Inferior parietal cortex (tissue), 1 donor: ENCODE results near the gene ADM2.
A peak's percentile ranks its signal among the peaks of the same experiment; 100 is the strongest.
"Not testable (repeated sequence)": the region's sequence is repeated elsewhere in the genome, so short reads cannot be mapped to it uniquely, and the experiment has no call there.

Source experiments
- DNase-seq: peaks from one replicate; pipeline ENCODE4 v3.0.0-alpha.2; 2016; ENCODE audit errors: extremely low spot score

ADM2 gene

DNA sequence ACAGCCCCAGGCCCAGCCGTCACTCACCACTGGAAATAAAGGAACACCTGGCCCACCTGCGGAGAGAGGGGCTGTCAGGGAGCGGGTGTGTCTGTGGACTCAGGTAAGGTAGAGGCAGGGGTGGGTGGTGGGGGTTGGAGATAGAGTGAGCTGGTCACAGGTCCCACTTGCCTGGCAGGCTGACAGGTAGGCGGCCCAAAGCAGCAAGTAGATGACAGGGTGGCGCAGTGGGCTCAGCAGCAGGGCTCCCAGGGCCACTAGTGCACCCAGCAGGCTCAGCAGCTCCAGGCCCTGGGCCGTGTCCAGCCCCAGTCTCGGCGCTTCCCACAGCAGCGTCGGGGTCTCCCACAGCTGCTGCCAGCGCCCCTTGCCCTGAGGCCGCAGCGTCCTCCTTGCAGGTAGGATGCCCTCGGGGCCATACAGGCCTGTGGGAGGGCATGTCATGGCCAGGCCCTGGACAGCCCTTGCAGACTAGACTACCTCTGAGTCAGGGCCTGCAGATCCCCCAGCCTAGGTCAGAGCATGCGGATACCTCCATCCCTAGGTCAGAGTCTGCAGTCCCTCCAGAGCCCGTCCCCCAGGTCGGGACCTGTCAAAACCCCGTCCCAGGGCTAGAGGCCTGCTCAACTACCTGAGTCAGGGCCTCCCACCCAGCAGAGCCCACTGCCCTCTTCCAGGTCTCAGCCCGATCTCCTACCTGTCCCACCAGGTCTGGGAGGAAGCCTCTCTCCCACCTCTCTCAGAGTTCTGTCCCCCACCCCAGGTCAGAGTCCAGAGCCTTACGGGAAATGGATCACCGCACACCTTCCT lies 25.5 kb downstream of the ADM2 start:
- DNase-seq: no peak

DNA sequence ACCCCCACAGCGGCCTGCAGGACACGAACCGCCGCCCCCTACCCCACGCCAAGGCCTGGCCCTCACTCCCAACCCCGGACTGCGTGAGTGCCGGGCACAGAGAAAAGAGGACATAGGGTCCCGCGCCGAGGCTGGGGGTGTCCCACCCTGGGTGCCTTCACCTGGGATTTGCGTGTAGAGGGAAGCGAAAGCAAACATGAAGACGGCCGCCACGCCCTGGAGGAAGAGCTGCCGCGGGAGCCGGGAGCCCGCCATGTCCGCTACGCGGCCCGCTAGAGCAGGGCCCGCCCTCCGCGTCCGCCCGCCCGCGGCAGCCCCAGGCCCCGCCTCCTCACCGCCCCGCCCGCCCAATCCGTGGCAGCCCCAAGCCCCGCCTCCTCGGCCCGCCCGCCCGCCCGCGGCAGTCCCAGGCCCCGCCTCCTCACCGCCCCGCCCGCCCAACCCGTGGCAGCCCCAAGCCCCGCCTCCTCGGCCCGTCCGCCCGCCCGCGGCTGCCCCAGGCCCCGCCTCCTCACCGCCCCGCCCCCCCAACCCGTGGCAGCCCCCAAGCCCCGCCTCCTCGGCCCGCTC lies 26.2 kb downstream of the ADM2 start, which contains the start of gene LMF2:
Gene LMF2 (minus strand): TSS at position 282 of the 570 bp plus-strand sequence. CDS start 27 bp downstream, at position 255.
- peak; percentile 68 for DNase-seq

DNA sequence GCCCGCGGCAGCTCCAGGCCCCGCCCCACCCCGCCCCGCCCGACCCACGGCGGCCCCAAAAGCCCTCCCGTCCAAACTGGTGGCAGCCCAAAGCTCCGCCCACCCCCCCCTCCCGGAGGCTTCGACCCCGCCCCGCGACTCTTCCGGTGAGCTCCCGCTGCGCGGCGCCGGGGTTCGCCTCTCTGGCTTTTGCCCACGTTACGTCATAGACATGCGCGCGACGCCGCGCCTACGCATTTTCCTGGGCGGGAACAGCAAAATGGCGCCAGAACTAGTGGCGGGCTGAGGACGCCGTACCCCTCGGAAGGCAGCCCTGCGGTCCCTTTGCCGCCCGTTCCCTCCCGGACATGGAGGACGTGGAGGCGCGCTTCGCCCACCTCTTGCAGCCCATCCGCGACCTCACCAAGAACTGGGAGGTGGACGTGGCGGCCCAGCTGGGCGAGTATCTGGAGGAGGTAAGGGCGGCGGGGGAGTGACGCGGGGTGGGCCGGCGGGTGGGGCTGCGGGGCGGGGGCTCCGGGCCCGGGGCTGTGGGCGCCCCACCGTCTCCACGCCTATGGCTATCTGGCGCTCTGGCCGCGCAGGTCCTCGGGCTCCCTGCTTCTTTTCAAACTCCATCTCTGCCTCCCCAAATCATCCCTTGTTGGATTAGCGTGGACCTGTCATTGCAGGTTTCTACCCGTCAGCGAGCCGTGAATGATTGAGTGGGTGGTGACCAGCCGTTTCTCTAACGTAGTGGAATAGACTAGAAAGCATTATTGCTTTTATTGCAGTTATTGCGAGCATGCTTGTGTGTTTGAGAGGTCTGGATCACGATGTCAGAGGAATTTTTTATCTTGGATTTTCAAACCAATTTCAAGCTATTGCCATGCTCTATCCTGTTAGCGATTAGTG lies 26.9 kb downstream of the ADM2 start, which contains the start of gene NCAPH2:
Gene NCAPH2 (plus strand): TSS at position 234 of the 894 bp plus-strand sequence. CDS start 114 bp downstream, at position 348.
- peak; percentile 98 for DNase-seq

DNA sequence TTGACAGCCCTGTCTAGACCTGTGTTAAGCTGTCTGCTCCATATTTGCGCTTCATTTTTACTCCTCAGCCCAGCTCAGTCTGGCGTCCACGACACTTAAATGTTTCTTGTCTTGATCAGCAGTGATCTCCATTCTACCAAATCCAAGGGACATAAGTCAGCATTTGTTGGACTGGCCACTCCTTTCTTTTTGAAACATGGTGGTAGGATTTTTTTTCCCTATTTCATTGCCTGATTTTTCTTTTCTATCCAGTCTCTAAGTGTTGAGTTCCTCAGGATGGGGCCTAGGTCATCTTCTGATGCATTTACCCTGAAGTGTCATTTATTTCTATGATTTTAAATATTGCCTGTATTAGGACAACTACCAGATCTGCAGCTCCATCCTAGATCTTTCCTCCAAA lies 27.6 kb downstream of the ADM2 start:
- DNase-seq: no peak

DNA sequence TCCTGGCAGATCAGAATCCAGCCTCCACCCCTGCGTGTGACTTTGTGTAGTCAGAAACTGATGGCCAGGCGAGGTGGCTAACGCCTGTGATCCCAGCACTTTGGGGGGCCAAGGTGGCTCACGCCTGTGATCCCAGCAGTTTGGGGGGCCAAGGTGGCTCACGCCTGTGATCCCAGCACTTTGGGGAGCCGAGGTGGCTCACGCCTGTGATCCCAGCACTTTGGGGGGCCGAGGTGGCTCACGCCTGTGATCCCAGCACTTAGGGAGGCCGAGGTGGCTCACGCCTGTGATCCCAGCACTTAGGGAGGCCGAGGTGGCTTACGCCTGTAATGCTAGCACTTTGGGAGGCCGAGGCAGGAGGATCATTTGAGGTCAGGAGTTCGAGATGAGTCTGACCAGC lies 31.8 kb downstream of the ADM2 start:
- DNase-seq: no peak

DNA sequence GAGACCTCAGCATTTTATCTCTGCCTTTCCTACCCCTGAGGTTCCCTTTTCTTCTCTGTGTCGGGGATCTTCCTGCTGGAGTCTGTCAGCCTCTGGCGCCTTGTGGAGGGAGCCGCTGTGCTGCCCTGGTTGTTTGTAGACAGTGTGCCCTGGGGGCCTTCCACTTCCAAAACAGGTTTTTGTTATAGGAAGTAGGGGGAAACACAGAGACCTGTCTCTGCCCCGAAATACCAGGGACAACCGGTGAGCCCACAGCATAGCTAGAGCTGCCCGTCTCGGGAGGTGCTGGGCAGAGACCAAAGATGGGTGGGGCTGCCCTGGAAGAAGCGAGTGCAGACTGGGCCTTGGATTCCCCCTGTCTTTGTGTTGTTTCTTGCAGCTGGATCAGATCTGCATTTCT lies 34.7 kb downstream of the ADM2 start:
- DNase-seq: no peak

DNA sequence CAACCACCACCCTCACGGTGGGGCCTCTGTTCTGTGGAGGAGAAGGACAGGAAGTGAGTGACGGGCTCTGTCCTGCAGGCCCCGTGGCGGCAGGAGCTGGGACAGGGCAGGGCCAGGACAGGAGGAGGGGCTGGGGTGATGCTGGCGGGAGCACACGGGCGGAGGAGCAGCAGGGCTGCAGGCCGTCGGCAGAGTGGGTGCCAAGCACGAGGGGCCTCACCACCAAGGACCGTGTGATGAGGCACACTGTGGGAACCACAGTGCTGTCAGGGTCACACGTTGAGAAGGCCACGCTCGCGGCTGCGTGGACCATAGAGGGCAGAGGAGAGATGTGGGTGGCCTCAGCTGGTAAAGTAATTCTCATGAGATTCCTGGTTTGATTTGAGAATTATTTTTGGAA lies 35.5 kb downstream of the ADM2 start:
- no peak for DNase-seq

DNA sequence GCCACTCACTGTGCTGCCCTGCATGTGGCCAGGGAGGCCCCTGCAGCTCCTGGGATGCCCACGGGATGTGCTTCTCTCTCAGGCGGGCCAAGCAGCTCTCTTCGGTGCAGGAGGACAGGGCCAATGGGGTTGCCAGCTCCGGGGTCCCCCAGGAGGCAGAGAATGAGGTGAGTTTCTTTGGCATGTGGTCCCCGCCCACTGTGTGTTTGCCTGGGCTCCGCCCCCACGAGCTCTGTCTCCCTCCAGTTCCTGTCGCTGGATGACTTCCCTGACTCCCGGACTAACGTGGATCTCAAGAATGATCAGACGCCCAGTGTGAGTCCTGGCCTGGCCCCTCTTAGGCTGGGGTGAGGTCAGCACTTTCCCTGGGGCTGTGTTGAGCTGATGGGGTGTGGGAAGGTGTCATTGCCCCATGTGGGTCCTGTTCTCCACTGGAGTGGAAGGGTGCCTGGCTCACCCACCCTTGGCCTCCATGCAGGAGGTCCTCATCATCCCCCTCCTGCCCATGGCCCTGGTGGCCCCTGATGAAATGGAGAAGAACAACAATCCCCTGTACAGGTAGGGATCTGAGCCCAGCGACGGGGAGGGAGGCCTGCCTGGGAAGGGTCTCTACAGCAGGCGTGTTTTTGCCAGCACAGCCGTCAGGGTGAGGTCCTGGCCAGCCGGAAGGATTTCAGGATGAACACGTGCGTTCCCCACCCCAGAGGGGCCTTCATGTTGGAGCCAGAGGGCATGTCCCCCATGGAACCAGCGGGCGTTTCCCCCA lies 36.3 kb downstream of the ADM2 start:
- no peak for DNase-seq

DNA sequence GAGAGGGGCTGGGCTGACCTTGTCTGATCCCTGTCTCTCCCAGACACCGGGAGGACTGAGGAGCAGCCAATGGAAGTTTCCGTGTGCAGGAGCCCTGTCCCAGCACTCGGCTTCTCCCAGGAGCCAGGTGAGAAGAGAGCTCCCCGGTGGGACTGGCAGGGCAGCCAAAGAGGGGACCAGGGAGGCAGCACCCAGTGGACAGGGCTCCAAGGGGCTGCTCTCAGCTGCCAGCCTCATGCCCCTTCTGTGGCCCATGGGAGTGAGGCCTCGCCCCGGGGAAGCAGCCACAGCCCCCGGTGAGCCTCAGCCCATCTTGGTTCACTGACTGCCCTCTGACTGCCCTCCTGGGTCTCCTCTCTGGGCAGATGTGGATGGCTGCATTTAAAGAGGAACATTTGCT lies 37.3 kb downstream of the ADM2 start:
- no peak for DNase-seq

DNA sequence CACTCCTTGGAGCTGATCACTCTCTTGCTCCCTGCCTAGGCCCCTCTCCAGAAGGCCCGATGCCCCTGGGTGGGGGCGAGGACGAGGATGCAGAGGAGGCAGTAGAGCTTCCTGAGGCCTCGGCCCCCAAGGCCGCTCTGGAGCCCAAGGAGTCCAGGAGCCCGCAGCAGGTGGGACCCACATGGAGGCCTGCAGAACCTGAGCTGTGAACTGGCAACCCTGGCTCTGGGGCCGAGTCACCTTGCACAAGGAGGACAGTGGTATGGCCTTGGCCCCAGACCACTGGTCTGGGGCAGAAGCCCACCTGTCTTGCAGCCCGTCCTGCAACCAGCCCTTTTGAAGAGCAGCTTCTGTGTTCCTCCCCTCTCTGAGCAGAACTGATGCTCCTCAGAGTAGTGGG lies 37.8 kb downstream of the ADM2 start:
- no peak for DNase-seq

DNA sequence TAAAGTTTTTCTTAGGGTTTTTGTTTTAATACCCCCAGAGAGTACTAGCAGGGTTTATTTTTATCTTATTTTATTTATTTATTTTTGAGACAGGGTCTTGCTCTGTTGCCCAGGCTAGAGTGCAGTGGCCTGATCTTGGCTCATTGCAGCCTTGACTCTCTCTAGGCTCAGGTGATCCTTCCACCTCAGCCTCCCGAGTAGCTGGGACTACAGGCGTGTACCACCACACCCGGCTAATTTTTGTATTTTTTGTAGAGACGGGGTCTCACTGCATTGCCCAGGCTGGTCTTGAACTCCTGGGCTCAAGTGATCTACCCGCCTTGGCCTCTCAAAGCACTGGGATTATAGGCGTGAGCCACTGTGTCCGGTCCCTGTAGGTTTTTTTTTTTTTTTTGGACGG lies 38.8 kb downstream of the ADM2 start:
- DNase-seq: not testable (repeated sequence)

DNA sequence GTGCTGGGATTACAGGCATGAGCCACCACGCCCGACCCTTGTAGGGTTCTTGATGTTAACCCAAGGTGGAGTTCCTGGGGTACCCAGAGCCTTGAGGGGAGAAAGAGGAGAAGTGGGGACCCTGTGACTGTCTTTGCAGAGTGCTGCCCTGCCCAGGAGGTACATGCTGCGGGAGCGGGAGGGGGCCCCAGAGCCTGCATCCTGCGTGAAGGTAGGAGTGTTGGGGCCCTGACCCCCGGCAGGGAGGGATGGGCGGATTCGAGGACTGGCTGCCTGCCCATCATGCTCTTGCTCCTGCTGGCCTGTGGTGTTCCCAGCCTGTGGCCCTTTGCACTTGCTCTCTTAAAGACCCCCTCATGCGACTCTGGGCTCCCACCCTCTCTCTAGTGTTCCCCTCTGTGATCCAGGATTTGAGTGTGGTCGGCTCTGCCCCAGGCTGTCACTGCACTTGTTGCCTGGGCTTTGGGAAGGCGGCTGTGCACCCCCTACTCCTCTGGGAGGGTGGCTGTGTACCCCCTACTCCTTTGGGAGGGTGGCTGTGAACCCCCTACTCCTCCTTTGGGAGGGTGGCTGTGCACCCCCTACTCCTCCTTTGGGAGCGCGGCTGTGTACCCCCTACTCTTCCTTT lies 39.6 kb downstream of the ADM2 start:
- DNase-seq: no peak

DNA sequence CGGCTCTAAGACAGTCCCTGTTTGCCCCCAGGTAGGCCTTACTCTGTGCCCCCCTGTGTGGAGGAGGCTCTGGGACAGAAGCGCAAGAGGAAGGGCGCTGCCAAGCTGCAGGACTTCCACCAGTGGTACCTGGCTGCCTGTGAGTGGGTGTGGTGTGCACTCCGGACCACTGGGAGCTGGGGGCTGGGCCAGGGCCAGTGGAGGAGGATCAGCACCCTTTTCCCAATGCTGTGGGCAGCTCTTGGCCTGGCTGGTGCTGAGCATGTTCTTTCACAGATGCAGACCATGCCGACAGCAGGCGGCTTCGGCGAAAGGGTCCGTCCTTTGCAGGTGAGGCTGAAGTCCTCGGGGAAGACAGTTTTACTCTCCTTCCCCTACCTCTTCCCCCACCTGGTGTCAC lies 40.4 kb downstream of the ADM2 start:
- DNase-seq: no peak

DNA sequence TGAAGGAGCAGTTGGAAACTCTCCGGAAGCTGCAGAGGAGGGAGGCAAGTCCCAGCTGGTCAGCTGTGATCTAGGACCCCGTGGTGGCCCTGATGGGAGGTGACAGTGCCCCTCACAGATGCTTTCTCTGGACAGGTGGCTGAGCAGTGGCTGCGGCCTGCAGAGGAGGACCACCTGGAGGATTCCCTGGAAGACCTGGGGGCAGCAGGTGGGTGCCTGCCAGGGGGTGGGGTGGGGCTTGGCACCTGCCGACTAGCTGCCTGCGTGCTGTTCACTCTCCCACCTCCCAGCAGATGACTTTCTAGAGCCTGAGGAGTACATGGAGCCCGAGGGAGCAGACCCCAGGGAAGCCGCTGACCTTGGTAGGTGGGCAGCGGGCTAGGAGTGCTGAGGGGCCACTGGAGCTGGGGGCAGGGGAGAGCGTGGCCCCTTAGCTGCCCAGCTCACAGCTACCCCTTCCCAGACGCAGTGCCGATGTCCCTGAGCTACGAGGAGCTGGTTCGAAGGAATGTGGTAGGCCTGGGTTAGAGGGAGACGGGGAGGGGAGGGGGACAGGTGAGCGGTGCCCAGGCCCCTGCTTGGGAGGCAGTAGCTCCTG lies 41.0 kb downstream of the ADM2 start:
- DNase-seq: no peak

DNA sequence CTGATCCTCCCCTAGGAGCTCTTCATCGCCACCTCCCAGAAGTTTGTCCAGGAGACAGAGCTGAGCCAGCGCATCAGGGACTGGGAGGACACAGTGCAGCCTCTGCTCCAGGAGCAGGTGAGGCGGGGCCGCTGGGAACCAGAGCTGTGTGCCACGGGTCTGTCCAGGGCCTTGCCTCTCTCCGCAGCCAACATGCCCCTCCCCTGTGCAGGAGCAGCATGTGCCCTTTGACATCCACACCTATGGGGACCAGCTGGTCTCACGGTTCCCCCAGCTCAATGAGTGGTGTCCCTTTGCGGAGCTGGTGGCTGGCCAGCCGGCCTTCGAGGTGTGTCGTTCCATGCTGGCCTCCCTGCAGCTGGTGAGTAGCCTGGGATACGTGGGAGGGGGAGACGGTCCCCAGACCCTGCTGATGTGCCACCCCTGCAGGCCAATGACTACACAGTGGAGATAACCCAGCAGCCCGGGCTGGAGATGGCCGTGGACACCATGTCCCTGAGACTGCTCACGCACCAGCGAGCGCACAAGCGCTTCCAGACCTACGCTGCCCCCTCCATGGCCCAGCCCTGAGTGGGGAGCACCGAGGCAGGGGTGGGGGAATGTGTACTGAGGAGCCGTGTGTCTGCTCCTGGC lies 41.6 kb downstream of the ADM2 start:
- no peak for DNase-seq

DNA sequence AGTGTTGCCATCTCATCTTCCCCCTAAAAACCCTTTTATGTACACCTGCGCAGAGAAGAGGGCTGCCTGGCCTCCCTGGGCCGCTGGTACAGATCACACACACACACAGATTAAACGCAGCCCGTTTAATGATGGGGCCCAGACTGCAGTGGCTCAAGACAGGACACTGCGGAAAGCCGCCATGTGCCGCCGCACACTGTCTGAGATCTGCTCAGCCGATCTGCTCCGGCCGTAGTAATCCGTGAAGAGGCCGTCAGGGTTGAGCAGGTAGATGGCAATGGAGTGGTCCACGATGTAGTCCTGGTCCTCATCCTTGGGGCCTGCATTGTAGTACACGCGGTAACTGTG lies 42.1 kb downstream of the ADM2 start:
- DNase-seq: no peak

DNA sequence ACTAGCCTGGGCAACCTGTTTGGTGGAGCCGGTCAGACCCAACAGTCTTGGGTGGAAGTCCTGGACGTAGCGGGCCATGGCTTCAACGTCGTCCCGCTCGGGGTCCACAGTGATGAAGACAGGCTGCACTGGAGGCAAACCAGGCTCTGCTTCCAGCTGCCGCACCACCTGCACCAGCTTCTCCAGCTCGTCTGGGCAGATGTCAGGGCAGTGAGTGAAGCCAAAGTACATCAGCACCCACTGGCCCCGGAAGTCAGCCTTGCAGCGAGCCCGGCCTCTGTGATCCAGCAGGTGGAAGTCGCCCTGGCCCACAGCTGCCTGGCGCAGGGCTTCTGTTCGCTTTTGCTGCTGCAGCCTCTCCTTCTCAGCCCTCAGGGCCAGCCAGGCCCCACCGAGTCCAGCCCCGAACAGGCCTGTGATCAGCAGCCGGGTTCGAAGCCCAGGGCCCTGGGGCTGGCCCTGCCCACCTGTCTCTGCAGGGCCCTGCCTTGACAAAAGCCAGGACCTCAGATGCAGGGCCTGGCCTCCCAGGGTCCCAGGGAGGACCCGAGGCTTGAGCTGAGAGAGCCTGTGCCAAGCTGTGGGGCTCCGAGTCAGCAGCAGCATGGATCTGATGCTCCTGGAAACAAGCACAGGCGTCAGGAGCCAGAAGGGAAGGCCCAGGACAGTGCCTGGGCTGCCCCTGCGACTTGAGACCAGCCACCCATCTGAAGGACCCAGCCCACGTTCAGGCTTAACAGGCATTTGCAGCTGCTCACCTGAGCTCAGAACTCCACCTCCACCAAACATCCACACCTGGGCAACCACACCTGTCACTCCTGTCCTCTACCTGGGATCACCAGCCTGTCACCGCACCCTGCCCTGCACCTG lies 42.7 kb downstream of the ADM2 start:
- DNase-seq: no peak

DNA sequence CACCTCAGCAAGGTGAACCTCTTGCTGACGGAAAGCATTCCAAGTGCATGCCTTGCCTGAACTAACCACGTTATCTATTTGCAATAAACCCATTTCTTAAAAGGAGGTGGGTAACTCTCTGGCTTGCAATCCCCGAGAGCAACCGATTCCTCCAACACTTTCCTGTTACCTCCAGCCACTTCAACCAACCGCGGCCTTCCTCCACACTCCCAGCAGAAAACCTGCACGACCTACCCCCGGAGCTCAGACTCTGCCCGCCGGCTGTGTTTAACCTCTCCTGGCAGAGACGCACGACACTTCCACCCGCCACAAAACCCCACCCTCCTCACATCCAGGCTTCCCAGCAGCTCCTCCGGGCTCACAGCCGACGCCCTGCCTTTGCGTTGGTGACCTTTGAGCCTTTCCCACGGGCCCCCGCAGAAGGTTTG lies 43.3 kb downstream of the ADM2 start:
- no peak for DNase-seq

DNA sequence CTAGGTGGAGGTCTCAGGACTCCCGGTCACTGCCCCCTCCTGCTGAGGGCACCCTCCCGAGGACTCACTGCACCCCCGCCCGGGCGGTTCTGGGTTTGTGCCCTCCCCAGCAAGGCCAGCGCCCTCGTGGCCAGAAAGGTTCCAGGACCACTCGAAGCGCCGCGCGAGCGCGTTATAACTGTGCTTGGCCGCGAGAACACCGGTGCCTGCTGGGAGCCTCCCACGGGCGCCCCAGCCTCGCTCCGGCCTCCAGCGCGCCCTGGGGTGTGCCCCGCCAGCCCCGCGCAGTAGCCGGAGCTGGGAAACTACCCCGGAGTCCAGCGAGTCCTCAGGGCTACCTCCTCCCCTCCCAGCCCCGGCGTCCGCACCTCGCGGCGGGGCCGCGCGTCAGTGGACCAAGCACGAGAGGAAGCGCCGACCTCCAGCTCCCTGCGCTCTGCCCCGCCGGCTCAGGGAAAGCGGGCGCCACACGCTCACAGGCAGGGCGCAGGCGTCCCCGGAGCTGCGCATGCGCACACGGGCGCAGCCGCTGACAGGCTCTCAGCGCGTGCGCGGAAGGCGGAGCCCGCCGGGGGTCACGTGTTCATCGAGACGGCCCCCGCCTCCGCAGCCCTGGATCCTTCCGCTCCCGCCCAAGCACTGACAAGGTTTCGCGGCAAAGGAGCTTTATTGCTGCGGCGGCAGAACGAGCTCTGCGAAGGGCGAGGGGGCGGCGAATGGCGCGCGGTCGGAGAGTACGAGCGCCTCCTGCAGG lies 43.9 kb downstream of the ADM2 start, which contains the start of gene SCO2:
Gene SCO2 (minus strand): TSS at position 495 of the 754 bp plus-strand sequence. CDS start 1,187 bp downstream, outside the sequence.
- peak; percentile 97 for DNase-seq
